Astrocyte (in vitro differentiated cells and primary cell): Measurements from ENCODE around the gene ARID5B.

ENCODE experiments used
- EZH2 ChIP-seq: IDR thresholded peaks from 2 replicates; pipeline ENCODE4 v1.6.1; 2012; ENCODE audit warnings: mild to moderate bottlenecking, low read length, inconsistent platforms; ENCODE audit not compliant: insufficient read depth
- TF ChIP-seq, protein P1 (sequence below): IDR thresholded peaks from 2 replicates; pipeline ENCODE4 v1.5.1; 2011; ENCODE audit warnings: low read depth, mild to moderate bottlenecking, inconsistent platforms, low read length, moderate library complexity; ENCODE audit not compliant: insufficient read depth

DNA sequence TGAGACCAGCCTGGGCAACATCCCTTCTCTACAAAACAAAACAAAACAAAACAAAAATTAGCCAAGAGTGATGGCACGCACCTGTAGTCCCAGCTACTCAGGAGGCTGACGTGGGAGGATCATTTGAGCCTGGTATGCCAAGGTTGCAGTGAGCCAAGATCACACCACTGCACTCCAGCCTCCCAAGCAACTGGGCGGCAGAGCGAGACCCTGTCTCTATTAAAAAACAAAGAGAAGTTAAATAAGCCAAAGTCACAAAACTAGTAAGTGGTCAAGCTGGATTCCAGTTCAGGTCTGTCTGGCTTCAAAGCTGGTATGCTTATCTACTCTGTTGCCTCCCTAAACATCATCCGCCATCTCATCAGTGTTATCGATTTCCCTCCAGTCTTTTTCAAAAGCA lies 110.8 kb downstream of the ARID5B start:
- TF ChIP-seq, protein P1, sequence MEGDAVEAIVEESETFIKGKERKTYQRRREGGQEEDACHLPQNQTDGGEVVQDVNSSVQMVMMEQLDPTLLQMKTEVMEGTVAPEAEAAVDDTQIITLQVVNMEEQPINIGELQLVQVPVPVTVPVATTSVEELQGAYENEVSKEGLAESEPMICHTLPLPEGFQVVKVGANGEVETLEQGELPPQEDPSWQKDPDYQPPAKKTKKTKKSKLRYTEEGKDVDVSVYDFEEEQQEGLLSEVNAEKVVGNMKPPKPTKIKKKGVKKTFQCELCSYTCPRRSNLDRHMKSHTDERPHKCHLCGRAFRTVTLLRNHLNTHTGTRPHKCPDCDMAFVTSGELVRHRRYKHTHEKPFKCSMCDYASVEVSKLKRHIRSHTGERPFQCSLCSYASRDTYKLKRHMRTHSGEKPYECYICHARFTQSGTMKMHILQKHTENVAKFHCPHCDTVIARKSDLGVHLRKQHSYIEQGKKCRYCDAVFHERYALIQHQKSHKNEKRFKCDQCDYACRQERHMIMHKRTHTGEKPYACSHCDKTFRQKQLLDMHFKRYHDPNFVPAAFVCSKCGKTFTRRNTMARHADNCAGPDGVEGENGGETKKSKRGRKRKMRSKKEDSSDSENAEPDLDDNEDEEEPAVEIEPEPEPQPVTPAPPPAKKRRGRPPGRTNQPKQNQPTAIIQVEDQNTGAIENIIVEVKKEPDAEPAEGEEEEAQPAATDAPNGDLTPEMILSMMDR = no peak
- TF ChIP-seq EZH2 = no peak
